Measurements from ENCODE around the gene SECISBP2L. TPM values are rescaled to one million over a fixed set of nuclear protein-coding genes. Genes with fewer than 3 reads are reported as not detected.

Gene SECISBP2L
- total RNA-seq, 1 experiment from 2014 or later: 24.7 TPM

- H3K9me3 Mint-ChIP-seq: no peaks in the 10 kb centered on the region
- no peak for DNase-seq
- Histone ChIP-seq H3K4me2 (ENCODE audit: insufficient read depth, insufficient read length, low read length) (no peak overlapping the region), H2AFZ (ENCODE audit: low read length) (no peak overlapping the region), H2BK15ac (ENCODE audit: low read depth, low read length) (no peak overlapping the region), H4K8ac (replicated peaks; ENCODE audit: insufficient read length, low read depth, low read length) (no peak overlapping the region), H3K9ac (ENCODE audit: extremely low read depth, insufficient read length, low read length) (no peak overlapping the region), H2BK5ac (ENCODE audit: insufficient read length, low read length) (no peak overlapping the region), H2AK5ac (ENCODE audit: insufficient read length, low read length) (no peak overlapping the region), H3K27me3 (ENCODE audit: insufficient read depth, low read length) (no peaks in the 10 kb centered on the region), H4K5ac (ENCODE audit: insufficient read length, low read depth, low read length) (no peak overlapping the region), H3K27ac (ENCODE audit: insufficient read length, low read depth, low read length) (no peak overlapping the region), H3K56ac (ENCODE audit: insufficient read length, low read depth, low read length) (no peak overlapping the region), H4K20me1 (ENCODE audit: control insufficient read depth, insufficient read depth, insufficient read length) (no peaks in the 10 kb centered on the region), H3K79me2 (ENCODE audit: insufficient read depth, low read length) (peaks cover 5% of the 10 kb centered on the region; the same call in 1 of the 2 replicates), H3K79me1 (ENCODE audit: insufficient read depth, low read depth, low read length, poor library complexity, severe bottlenecking) (peaks cover 2% of the 10 kb centered on the region), H3K9me3 (ENCODE audit: control insufficient read depth, low read depth, low read length) (no peaks in the 10 kb centered on the region), H2BK20ac (ENCODE audit: low read depth, low read length, poor library complexity, severe bottlenecking) (no peak overlapping the region), H3K4ac (ENCODE audit: low read depth, low read length) (no peak overlapping the region), H3K23me2 (ENCODE audit: insufficient read length, low read depth, low read length, poor library complexity, severe bottlenecking) (no peaks in the 10 kb centered on the region), H2BK12ac (ENCODE audit: insufficient read length, low read depth, low read length) (no peak overlapping the region), H4K91ac (ENCODE audit: insufficient read length, low read depth, low read length) (no peak overlapping the region), H2BK120ac (ENCODE audit: low read depth, low read length, poor library complexity, severe bottlenecking) (no peak overlapping the region), H3K4me1 (ENCODE audit: insufficient read depth, low read length) (no peaks in the 10 kb centered on the region), H3K23ac (ENCODE audit: insufficient read length, low read depth, low read length) (no peak overlapping the region), H3K14ac (ENCODE audit: insufficient read depth, low read length) (no peak overlapping the region), H3K18ac (ENCODE audit: insufficient read length, low read depth, low read length) (no peak overlapping the region), H3T11ph (ENCODE audit: low read length) (no peak overlapping the region)
- no peak overlapping the region for H3K4me3 Mint-ChIP-seq
- no peak for TF ChIP-seq CTCF (conservative IDR thresholded peaks at IDR 0.05)
- peaks cover 7 to 8% of the 10 kb centered on the region in 2 experiments for H3K4me1 Mint-ChIP-seq
- H3K27me3 Mint-ChIP-seq (ENCODE audit: low read depth): no peaks in the 10 kb centered on the region
- peaks cover 0 to 5% (median 4%) of the 10 kb centered on the region in 3 experiments; a peak in 4 of 7 replicates for H3K36me3 Mint-ChIP-seq (ENCODE audit: insufficient read depth in 1 of 3, low read depth in 3 of 3)
- no peak overlapping the region for H3K27ac Mint-ChIP-seq
Observed at GRCh38 chr15:49040151-49040550, 6.1 kb downstream of the SECISBP2L start.

Data from H9 (cell line).